Subcutaneous adipose tissue (tissue), 4 donors: ENCODE data around the gene PCGF2. TPM values are rescaled to one million over a fixed set of nuclear protein-coding genes. Genes with fewer than 3 reads are reported as not detected.

Experiments used
- CTCF ChIP-seq: fragments of 450-650 bp; IDR thresholded peaks from one replicate; pipeline ENCODE4 v1.5.1; 2016; ENCODE audit warnings: low read depth, mild to moderate bottlenecking, control low read depth, antibody characterized with exemption, moderate library complexity
- total RNA-seq, 4 donors: library from RNA; depleted of rRNA; stranded (reverse); fragments of >200 nt; gene quantifications; one replicate each; pipeline ENCODE4 v1.1.0, GENCODE V29; 2016

PCGF2 gene
- total RNA-seq, 4 donors from 2014 or later, result 4.1 to 10.7 (median 7.4) TPM

DNA sequence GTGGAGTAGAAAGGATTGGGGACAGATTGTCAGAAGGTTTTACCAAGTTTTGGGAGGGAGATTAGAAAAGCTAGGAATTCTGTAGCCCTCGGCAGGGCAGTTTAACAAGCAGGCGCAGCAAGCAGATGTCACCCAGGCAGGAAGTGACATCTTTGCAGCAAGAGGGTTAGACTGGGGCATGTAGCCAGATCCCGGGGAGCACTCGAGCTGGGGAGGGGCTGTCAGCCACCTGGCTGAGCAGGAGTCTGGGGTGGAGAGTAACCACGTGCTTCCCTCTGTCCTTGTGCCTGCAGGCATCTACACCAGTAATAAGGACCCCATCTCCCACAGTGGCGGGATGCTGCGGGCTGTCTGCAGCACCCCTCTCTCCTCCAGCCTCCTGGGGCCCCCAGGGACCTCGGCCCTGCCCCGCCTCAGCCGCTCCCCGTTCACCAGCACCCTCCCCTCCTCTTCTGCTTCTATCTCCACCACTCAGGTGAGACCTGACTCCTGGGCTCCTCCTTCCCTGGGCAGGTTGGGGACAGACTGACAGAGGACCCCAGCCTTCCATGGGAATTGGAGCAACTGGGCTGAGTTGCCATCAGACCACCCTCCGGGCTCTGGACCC lies 30.9 kb downstream of the PCGF2 start:
- no peak for TF ChIP-seq CTCF

- no peak for TF ChIP-seq CTCF
Observed at GRCh38 chr17:38716368-38717005, 31.6 kb downstream of the PCGF2 start.

GRCh38 chr17:38715216-38715943 lies 32.8 kb downstream of the PCGF2 start:
- no peak for TF ChIP-seq CTCF

DNA sequence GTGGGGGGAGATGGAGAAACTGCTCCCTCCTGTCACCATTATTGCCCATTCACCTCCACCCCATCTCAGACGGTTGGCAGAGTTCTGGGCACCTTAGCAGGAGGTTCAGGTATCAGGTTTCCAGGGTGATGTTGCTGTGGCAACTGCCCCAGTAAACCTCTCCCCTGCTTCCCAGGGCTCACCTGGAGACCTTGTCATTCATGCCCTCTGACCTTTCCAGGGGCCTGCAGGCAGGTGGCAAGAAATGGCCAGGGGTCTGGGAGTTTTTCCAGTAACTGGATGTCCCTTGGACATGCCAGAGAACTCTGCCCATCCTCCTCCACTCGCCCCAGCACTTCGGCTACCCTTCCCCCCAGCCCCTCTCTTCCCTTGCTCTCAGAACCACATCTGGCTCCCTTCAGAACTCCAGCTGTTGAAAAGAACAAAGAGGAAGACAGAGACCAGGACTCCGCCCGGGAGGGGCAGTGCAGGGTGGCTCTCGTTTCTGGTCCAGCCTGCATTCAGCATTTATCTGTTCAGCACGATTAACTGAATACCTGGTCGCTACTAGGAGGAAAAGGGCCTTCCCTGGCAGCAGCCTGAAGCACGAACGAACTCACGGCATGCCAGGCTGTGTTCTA lies 34.6 kb downstream of the PCGF2 start:
- no peak for TF ChIP-seq CTCF

DNA sequence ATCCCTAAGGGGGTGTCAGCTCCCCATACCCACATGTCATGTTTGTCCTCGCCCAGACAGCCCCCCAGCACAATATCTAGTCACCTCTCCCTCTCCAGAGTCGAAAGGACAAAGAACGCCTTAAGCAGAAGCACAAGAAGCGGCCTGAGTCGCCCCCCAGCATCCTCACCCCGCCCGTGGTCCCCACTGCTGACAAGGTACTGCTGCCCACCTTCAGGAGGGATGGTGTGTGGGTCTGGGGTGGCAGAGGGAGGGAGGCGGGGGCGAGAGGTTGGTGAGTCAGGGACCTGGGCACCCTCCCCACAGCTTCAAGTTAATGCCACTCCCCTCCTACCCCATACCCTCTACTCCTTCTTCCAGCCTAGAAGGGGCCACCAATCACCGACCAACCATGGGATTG lies 35.5 kb downstream of the PCGF2 start:
- TF ChIP-seq CTCF, result no peak

GRCh38 chr17:38711792-38712571 lies 36.2 kb downstream of the PCGF2 start:
- no peak for TF ChIP-seq CTCF
